Loucy (cell line): ENCODE measurements around the gene SLC13A4.

Source experiments
- EZH2phosphoT487 ChIP-seq: fragments of 200-600 bp; IDR thresholded peaks from 2 replicates; pipeline ENCODE4 v1.6.1; 2018; ENCODE audit warnings: antibody characterized with exemption, mild to moderate bottlenecking, moderate library complexity, borderline replicate concordance
- TF ChIP-seq, protein P1 (sequence below): fragments of 200-600 bp; sonication (generic); conservative IDR thresholded peaks from 2 replicates; pipeline ENCODE4 v1.5.1; 2014; ENCODE audit warnings: mild to moderate bottlenecking, antibody characterized with exemption, low read length

DNA sequence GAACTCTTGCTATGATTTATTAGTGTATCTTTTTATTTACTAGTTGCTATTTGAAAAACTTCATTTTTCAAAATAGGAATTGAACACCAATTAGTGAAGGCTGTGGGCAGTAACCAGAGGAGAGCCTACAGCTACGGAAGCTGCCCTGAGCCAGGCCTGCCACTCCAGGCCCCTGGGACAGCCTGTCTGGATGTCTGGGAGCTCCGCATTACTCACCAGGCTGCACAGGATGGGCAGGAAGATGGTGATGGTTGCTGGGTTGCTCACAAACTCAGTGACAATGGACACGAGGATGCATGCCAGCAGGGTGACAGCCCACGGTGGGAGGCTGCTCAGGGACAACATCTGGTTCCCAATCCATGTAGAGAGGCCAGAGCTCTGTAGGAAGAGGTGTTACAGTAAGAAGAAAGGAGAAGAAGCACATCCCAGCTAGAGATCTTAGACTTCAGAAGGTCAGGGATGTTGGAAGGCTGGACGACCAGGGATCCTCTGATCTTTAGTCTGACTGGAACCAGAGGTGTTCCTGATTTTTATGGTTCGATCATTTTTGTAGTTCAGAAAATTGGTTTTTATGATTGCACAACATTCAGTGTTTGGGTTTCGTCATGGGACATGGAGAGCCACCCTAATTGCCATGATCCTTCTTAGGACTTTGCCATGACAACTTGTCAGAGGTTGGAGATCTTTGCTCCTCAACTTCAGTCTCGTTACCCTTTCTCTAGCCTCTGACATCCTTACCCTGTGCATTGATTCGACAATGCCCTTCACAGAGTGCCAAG is 42.5 kb downstream of the SLC13A4 start:
- TF ChIP-seq, protein P1, sequence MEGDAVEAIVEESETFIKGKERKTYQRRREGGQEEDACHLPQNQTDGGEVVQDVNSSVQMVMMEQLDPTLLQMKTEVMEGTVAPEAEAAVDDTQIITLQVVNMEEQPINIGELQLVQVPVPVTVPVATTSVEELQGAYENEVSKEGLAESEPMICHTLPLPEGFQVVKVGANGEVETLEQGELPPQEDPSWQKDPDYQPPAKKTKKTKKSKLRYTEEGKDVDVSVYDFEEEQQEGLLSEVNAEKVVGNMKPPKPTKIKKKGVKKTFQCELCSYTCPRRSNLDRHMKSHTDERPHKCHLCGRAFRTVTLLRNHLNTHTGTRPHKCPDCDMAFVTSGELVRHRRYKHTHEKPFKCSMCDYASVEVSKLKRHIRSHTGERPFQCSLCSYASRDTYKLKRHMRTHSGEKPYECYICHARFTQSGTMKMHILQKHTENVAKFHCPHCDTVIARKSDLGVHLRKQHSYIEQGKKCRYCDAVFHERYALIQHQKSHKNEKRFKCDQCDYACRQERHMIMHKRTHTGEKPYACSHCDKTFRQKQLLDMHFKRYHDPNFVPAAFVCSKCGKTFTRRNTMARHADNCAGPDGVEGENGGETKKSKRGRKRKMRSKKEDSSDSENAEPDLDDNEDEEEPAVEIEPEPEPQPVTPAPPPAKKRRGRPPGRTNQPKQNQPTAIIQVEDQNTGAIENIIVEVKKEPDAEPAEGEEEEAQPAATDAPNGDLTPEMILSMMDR = no peak
- TF ChIP-seq EZH2phosphoT487 = no peak
